WERI-Rb-1 (cell line): ENCODE results near the gene GALNT16.

Experiments used
- DNase-seq: peaks from one replicate; pipeline ENCODE4 v3.0.0-alpha.2; 2020
- H3K27ac ChIP-seq: fragments of 250-450 bp; sonication (Bioruptor Pico); 2 replicates; pipeline ENCODE4 v1.5.1; 2020; ENCODE audit warnings: mild to moderate bottlenecking, moderate library complexity
- H3K27me3 ChIP-seq: fragments of 250-450 bp; sonication (Bioruptor Pico); 2 replicates; pipeline ENCODE4 v1.5.1; 2021; ENCODE audit warnings: mild to moderate bottlenecking, low read depth, moderate library complexity; ENCODE audit not compliant: insufficient read depth, severe bottlenecking
- H3K36me3 ChIP-seq: fragments of 250-450 bp; sonication (Bioruptor Pico); 2 replicates; pipeline ENCODE4 v1.5.1; 2020; ENCODE audit warnings: mild to moderate bottlenecking, moderate library complexity
- H3K4me3 ChIP-seq: 2 replicates; pipeline ENCODE4 v1.5.1; 2011; ENCODE audit warnings: low read depth, mild to moderate bottlenecking, control low read depth, low read length
- H3K9me3 ChIP-seq: fragments of 250-450 bp; sonication (Bioruptor Pico); 2 replicates; pipeline ENCODE4 v1.5.1; 2021; ENCODE audit warnings: mild to moderate bottlenecking, moderate library complexity; ENCODE audit not compliant: severe bottlenecking
- TF ChIP-seq, protein P1 (sequence below): IDR thresholded peaks from 2 replicates; pipeline ENCODE4 v1.5.1; 2011; ENCODE audit warnings: low read depth, mild to moderate bottlenecking, control low read depth, inconsistent platforms, low read length

The GALNT16 gene

DNA sequence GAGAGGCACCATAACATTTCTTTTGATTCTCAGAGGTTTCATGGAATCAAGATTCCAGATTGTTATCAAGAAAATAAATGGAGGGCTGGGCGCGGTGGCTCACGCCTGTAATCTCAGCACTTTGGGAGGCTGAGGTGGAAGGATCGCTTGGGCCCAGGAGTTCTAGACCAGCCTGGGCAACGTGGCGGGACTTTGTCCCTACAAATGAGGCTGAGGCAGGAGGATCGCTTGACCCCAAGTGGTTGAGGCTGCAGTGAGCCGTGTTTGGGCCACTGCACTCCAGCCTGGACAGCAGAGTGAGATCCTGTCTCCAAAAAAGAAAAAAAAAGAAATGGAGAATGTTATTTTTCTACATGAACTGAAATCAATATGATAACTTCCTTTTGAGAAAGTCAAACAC lies 139.8 kb downstream of the GALNT16 start:
- H3K9me3 ChIP-seq, result no peaks in the 10 kb centered on the region
- peak overlapping the region; percentile 93 for H3K4me3 ChIP-seq
- no peaks in the 10 kb centered on the region for H3K27me3 ChIP-seq
- peaks cover 33% of the 10 kb centered on the region for H3K36me3 ChIP-seq
- TF ChIP-seq, protein P1, sequence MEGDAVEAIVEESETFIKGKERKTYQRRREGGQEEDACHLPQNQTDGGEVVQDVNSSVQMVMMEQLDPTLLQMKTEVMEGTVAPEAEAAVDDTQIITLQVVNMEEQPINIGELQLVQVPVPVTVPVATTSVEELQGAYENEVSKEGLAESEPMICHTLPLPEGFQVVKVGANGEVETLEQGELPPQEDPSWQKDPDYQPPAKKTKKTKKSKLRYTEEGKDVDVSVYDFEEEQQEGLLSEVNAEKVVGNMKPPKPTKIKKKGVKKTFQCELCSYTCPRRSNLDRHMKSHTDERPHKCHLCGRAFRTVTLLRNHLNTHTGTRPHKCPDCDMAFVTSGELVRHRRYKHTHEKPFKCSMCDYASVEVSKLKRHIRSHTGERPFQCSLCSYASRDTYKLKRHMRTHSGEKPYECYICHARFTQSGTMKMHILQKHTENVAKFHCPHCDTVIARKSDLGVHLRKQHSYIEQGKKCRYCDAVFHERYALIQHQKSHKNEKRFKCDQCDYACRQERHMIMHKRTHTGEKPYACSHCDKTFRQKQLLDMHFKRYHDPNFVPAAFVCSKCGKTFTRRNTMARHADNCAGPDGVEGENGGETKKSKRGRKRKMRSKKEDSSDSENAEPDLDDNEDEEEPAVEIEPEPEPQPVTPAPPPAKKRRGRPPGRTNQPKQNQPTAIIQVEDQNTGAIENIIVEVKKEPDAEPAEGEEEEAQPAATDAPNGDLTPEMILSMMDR, result no peak
- H3K27ac ChIP-seq, result no peak overlapping the region
- no peak for DNase-seq

DNA sequence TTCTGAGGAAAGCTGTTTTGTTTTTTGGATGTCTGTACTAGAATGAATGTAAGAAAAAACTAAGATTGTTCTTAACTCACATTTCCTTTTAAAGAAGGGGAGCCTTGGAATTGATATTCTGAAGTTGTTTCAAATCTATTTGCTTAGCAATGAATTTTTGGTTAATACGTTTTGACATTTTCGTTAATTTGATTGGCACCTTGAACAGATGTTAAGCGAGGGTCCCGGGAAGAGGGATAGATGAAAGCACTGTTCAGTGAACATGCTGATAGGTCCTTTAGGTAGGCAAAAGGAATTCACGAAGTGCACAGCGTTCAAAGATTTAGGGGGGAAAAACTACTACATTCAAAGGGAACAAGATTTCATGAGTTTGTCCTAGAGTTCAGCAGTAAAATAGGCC lies 140.2 kb downstream of the GALNT16 start:
- TF ChIP-seq, protein P1, result no peak
- no peak for DNase-seq
- Histone ChIP-seq H3K9me3 (no peaks in the 10 kb centered on the region), H3K27me3 (no peaks in the 10 kb centered on the region), H3K4me3 (no peak overlapping the region), H3K36me3 (peaks cover 31% of the 10 kb centered on the region), H3K27ac (no peak overlapping the region)

GRCh38 chr14:69401841-69402240 lies 141.9 kb downstream of the GALNT16 start:
- Histone ChIP-seq H3K27ac (no peak overlapping the region), H3K4me3 (no peak overlapping the region), H3K27me3 (no peaks in the 10 kb centered on the region), H3K36me3 (peaks cover 14% of the 10 kb centered on the region), H3K9me3 (no peaks in the 10 kb centered on the region)
- TF ChIP-seq, protein P1, result no peak
- no peak for DNase-seq

DNA sequence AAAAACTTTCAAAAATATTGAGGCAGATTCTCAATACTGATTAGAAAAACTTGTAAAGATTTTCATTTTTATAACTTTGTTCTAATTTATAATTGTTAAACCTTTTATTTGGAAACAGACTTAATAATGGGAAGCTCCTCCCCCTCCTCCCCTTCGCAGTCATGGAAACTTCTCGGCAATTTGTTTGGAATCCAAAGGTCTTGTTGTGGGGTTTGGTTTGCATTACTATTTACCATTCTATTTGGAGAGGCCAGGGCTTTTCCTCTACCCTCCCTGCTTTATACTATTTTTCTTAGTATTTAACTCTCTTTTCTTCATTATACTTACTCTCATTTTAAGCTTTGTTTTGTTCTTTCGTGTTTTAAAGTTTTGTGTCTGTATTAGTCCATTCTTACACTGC lies 144.5 kb downstream of the GALNT16 start:
- Histone ChIP-seq H3K36me3 (peaks cover 2% of the 10 kb centered on the region; the same call in 1 of the 2 replicates), H3K27me3 (no peaks in the 10 kb centered on the region), H3K9me3 (no peaks in the 10 kb centered on the region), H3K27ac (no peak overlapping the region), H3K4me3 (no peak overlapping the region)
- DNase-seq, result no peak
- TF ChIP-seq, protein P1, result no peak

- Histone ChIP-seq H3K4me3 (no peak overlapping the region), H3K36me3 (peaks cover 2% of the 10 kb centered on the region; the same call in 1 of the 2 replicates), H3K27me3 (no peaks in the 10 kb centered on the region), H3K27ac (no peak overlapping the region), H3K9me3 (no peaks in the 10 kb centered on the region)
- TF ChIP-seq, protein P1, result no peak
- no peak for DNase-seq
These were observed 144.9 kb downstream of the GALNT16 start for GRCh38 chr14:69404883-69405282.

GRCh38 chr14:69405762-69406161 lies 145.8 kb downstream of the GALNT16 start:
- Histone ChIP-seq H3K4me3 (no peak overlapping the region), H3K27ac (no peak overlapping the region), H3K27me3 (no peaks in the 10 kb centered on the region), H3K9me3 (no peaks in the 10 kb centered on the region), H3K36me3 (peaks cover 2% of the 10 kb centered on the region; the same call in 1 of the 2 replicates)
- TF ChIP-seq, protein P1, result no peak
- DNase-seq, result no peak
